HPDE6-E6E7 (cell line): Measurements from ENCODE around the gene CRLF1.
A peak's percentile ranks its signal among the peaks of the same experiment; 100 is the strongest.

Experiments
- DNase-seq: peaks from one replicate; pipeline ENCODE4 v3.0.0; 2011; ENCODE audit warnings: missing footprints; ENCODE audit errors: extremely low spot score

The CRLF1 gene

GRCh38 chr19:18606281-18607225 lies at the start of gene CRLF1:
CRLF1 (minus strand) TSS chr19:18606799; CDS start chr19:18606656, 143 bp downstream.
- no peak for DNase-seq

- no peak for DNase-seq
Observed at GRCh38 chr19:18655173-18655844, 48.7 kb upstream of the CRLF1 start.

- DNase-seq = no peak
Observed at GRCh38 chr19:18654469-18654868, 47.9 kb upstream of the CRLF1 start.

GRCh38 chr19:18653853-18654252 lies 47.3 kb upstream of the CRLF1 start:
- DNase-seq = no peak

- no peak for DNase-seq
Observed at GRCh38 chr19:18651733-18652132, 45.1 kb upstream of the CRLF1 start.

GRCh38 chr19:18651300-18651699 lies 44.7 kb upstream of the CRLF1 start:
- DNase-seq = no peak

- DNase-seq = no peak
Observed at GRCh38 chr19:18650468-18651041, 44.0 kb upstream of the CRLF1 start.

GRCh38 chr19:18650021-18650390 lies 43.4 kb upstream of the CRLF1 start:
- DNase-seq = no peak

GRCh38 chr19:18649371-18650020 lies 42.9 kb upstream of the CRLF1 start:
- peak; percentile 38 for DNase-seq

GRCh38 chr19:18648973-18649315 lies 42.3 kb upstream of the CRLF1 start:
- no peak for DNase-seq

- DNase-seq = no peak
Observed at GRCh38 chr19:18647807-18648206, 41.2 kb upstream of the CRLF1 start.

- DNase-seq = no peak
Observed at GRCh38 chr19:18647371-18647767, 40.8 kb upstream of the CRLF1 start.

GRCh38 chr19:18646535-18647370 lies 40.2 kb upstream of the CRLF1 start:
- DNase-seq = no peak

GRCh38 chr19:18645035-18645511 lies 38.5 kb upstream of the CRLF1 start:
- no peak for DNase-seq

- no peak for DNase-seq
Observed at GRCh38 chr19:18644196-18645034, 37.8 kb upstream of the CRLF1 start.

GRCh38 chr19:18639706-18640243 lies 33.2 kb upstream of the CRLF1 start:
- no peak for DNase-seq

GRCh38 chr19:18637673-18638630 lies 31.4 kb upstream of the CRLF1 start:
- peak; percentile 60 for DNase-seq

GRCh38 chr19:18636969-18637629 lies 30.5 kb upstream of the CRLF1 start, which contains the start of gene KLHL26:
KLHL26 (plus strand) TSS chr19:18637028; CDS start chr19:18637055, 27 bp downstream.
- DNase-seq = no peak
